ENCODE measurements around the gene SDK1.

DNA sequence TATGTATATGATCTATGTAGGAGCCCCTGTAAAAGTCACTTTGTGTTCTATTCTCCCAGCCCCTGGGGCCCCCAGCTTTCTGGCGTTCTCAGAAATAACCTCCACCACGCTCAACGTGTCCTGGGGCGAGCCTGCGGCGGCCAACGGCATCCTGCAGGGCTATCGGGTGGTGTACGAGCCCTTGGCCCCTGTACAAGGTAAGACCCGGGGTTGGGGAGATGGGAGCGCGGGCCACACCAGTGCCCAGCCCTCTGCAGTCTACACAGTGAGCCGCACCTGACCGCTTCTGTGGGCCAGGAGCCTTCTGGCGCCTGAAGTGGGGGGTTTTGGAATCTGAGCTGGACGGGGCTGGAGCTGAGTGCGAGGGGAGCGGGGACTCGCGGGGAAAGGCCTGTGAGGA, 908.9 kb downstream of the SDK1 start:
- TF ChIP-seq, protein P1, sequence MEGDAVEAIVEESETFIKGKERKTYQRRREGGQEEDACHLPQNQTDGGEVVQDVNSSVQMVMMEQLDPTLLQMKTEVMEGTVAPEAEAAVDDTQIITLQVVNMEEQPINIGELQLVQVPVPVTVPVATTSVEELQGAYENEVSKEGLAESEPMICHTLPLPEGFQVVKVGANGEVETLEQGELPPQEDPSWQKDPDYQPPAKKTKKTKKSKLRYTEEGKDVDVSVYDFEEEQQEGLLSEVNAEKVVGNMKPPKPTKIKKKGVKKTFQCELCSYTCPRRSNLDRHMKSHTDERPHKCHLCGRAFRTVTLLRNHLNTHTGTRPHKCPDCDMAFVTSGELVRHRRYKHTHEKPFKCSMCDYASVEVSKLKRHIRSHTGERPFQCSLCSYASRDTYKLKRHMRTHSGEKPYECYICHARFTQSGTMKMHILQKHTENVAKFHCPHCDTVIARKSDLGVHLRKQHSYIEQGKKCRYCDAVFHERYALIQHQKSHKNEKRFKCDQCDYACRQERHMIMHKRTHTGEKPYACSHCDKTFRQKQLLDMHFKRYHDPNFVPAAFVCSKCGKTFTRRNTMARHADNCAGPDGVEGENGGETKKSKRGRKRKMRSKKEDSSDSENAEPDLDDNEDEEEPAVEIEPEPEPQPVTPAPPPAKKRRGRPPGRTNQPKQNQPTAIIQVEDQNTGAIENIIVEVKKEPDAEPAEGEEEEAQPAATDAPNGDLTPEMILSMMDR (conservative IDR thresholded peaks at IDR 0.05), result no peak
- no peak for TF ChIP-seq ZFX (IDR thresholded peaks at IDR 0.05)
